ENCODE measurements around the gene UGT1A9.

DNA sequence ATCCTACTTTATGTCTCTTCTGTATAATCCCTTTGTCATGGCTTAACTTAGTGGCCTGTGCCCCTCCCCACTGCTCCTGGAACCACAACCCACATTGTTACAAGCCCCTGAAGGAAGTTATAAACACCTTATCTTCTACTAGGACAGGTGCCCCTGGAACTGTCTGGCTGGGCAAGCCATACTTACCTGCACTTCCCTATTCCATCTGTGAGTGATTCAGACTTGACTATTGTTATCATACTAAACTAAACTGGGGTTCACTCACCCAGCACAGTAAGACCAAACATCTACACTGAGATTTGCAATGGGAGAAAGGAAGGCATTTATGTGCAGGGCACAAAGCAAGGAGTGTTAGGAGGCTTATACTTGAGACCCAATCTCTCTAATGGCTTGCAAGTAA, 17.3 kb downstream of the UGT1A9 start:
- TF ChIP-seq, protein P1, sequence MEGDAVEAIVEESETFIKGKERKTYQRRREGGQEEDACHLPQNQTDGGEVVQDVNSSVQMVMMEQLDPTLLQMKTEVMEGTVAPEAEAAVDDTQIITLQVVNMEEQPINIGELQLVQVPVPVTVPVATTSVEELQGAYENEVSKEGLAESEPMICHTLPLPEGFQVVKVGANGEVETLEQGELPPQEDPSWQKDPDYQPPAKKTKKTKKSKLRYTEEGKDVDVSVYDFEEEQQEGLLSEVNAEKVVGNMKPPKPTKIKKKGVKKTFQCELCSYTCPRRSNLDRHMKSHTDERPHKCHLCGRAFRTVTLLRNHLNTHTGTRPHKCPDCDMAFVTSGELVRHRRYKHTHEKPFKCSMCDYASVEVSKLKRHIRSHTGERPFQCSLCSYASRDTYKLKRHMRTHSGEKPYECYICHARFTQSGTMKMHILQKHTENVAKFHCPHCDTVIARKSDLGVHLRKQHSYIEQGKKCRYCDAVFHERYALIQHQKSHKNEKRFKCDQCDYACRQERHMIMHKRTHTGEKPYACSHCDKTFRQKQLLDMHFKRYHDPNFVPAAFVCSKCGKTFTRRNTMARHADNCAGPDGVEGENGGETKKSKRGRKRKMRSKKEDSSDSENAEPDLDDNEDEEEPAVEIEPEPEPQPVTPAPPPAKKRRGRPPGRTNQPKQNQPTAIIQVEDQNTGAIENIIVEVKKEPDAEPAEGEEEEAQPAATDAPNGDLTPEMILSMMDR (IDR thresholded peaks at IDR 0.05), result no peak
- TF ChIP-seq EZH2 (IDR thresholded peaks at IDR 0.05) (no peak), EZH2phosphoT487 (IDR thresholded peaks at IDR 0.05) (no peak)
